Spleen (tissue), 7 donors: ENCODE results near the gene CASP2.

Experiments used
- POLR2A ChIP-seq, 3 donors: fragments of 450-650 bp; IDR thresholded peaks; one replicate each; pipeline ENCODE4 v1.5.1; 2017; ENCODE audit warnings: antibody characterized with exemption in 3 of 3, mild to moderate bottlenecking in 1 of 3
- TF ChIP-seq, protein P1 (sequence below), 11 experiments: fragments of 200-600 bp in 7 of 11; fragments of 450-650 bp in 4 of 11; sonication (generic) in 4 of 11; IDR thresholded peaks in 8 of 11; conservative IDR thresholded peaks in 3 of 11; 1 replicate in 7 of 11; 2 replicates in 4 of 11; pipeline versions ENCODE4 v1.4.0 to v1.8.0; 2016 to 2021; ENCODE audit warnings: antibody characterized with exemption in 11 of 11, inconsistent platforms in 4 of 11, mild to moderate bottlenecking in 1 of 11
- donor health status: DM: no; HTN: no; CAD: no; lungs with moderate emphysema.
- donor health status: DM: no; HTN: no; CAD: no.
- donor health status: DM: no; HTN: no; CAD: no.

DNA sequence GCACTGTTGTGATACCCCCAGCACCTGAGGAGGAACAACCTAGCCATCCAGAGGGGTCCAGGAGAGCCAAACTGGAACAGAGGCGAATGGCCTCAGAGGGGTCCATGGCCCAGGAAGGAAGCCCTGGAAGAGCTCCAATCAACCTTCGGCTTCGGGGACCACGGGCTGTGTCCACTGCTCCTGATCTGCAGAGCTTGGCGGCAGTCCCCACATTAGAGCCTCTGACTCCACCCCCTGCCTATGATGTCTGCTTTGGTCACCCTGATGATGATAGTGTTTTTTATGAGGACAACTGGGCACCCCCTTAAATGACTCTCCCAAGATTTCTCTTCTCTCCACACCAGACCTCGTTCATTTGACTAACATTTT, 1.6 kb upstream of the CASP2 start:
- TF ChIP-seq, protein P1, sequence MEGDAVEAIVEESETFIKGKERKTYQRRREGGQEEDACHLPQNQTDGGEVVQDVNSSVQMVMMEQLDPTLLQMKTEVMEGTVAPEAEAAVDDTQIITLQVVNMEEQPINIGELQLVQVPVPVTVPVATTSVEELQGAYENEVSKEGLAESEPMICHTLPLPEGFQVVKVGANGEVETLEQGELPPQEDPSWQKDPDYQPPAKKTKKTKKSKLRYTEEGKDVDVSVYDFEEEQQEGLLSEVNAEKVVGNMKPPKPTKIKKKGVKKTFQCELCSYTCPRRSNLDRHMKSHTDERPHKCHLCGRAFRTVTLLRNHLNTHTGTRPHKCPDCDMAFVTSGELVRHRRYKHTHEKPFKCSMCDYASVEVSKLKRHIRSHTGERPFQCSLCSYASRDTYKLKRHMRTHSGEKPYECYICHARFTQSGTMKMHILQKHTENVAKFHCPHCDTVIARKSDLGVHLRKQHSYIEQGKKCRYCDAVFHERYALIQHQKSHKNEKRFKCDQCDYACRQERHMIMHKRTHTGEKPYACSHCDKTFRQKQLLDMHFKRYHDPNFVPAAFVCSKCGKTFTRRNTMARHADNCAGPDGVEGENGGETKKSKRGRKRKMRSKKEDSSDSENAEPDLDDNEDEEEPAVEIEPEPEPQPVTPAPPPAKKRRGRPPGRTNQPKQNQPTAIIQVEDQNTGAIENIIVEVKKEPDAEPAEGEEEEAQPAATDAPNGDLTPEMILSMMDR (IDR thresholded peaks at IDR 0.05 in 8 of 11, conservative IDR thresholded peaks at IDR 0.05 in 3 of 11): no peak
- TF ChIP-seq POLR2A (IDR thresholded peaks at IDR 0.05): no peak
